Stimulated activated memory B cell treated with anti-CD40 and anti-IgM and Interleukin-4, amounts not matched to agents 10 μg/mL and 1 μg/mL and 100 μg/mL, for 72 hours (primary cell): ENCODE data around the gene C6orf132.

ENCODE experiments used
- ATAC-seq: fragments of 150-1000 bp; cut with Tn5 transposase; 2 replicates; pipeline ENCODE4 v1.10.0; 2021
- H3K27ac Mint-ChIP-seq: one replicate; pipeline ENCODE4 v1.8.0; 2022; ENCODE audit warnings: mild to moderate bottlenecking, mixed read lengths
- H3K27me3 Mint-ChIP-seq: one replicate; pipeline ENCODE4 v1.8.0; 2022; ENCODE audit warnings: mixed read lengths
- H3K36me3 Mint-ChIP-seq: one replicate; pipeline ENCODE4 v1.8.0; 2022; ENCODE audit warnings: mixed read lengths
- H3K4me1 Mint-ChIP-seq: one replicate; pipeline ENCODE4 v1.8.0; 2022; ENCODE audit warnings: mixed read lengths
- H3K4me3 Mint-ChIP-seq: one replicate; pipeline ENCODE4 v1.8.0; 2022; ENCODE audit warnings: mild to moderate bottlenecking, moderate library complexity, mixed read lengths
- H3K9me3 Mint-ChIP-seq: one replicate; pipeline ENCODE4 v1.8.0; 2022; ENCODE audit warnings: mixed read lengths

C6orf132 gene

GRCh38 chr6:42150254-42150653, 7.8 kb upstream of the C6orf132 start:
- peaks cover 24% of the 10 kb centered on the region for H3K27me3 Mint-ChIP-seq
- no peak for ATAC-seq

GRCh38 chr6:42148058-42148457, 5.6 kb upstream of the C6orf132 start:
- Mint-ChIP-seq H3K4me1 (no peaks in the 10 kb centered on the region), H3K27me3 (peaks cover 23% of the 10 kb centered on the region), H3K27ac (no peak overlapping the region), H3K9me3 (no peaks in the 10 kb centered on the region), H3K4me3 (no peak overlapping the region), H3K36me3 (no peaks in the 10 kb centered on the region)
- peak; percentile 43 for ATAC-seq

More at GRCh38 chr6:42150254-42150653, 7.8 kb upstream of the C6orf132 start:
- Mint-ChIP-seq H3K36me3 (no peaks in the 10 kb centered on the region), H3K27ac (no peak overlapping the region), H3K4me1 (no peaks in the 10 kb centered on the region), H3K4me3 (no peak overlapping the region), H3K9me3 (no peaks in the 10 kb centered on the region)

- no peak overlapping the region for H3K27ac Mint-ChIP-seq
- no peak for ATAC-seq
- no peaks in the 10 kb centered on the region for H3K9me3 Mint-ChIP-seq
- H3K4me3 Mint-ChIP-seq: no peak overlapping the region
- H3K4me1 Mint-ChIP-seq: peaks cover 7% of the 10 kb centered on the region
- no peaks in the 10 kb centered on the region for H3K36me3 Mint-ChIP-seq
- peaks cover 31% of the 10 kb centered on the region for H3K27me3 Mint-ChIP-seq
Observed at GRCh38 chr6:42147138-42147562, 4.7 kb upstream of the C6orf132 start.

- no peaks in the 10 kb centered on the region for H3K9me3 Mint-ChIP-seq
- no peak overlapping the region for H3K4me3 Mint-ChIP-seq
- no peaks in the 10 kb centered on the region for H3K36me3 Mint-ChIP-seq
- H3K27ac Mint-ChIP-seq: no peak overlapping the region
- H3K4me1 Mint-ChIP-seq: peaks cover 24% of the 10 kb centered on the region
- no peak for ATAC-seq
- H3K27me3 Mint-ChIP-seq: peaks cover 42% of the 10 kb centered on the region
Observed at GRCh38 chr6:42141603-42142117, 760 bp downstream of the C6orf132 start.

- peaks cover 42% of the 10 kb centered on the region for H3K27me3 Mint-ChIP-seq
- no peaks in the 10 kb centered on the region for H3K9me3 Mint-ChIP-seq
- H3K4me1 Mint-ChIP-seq: peaks cover 31% of the 10 kb centered on the region
- no peaks in the 10 kb centered on the region for H3K36me3 Mint-ChIP-seq
- ATAC-seq: no peak
- no peak overlapping the region for H3K4me3 Mint-ChIP-seq
- no peak overlapping the region for H3K27ac Mint-ChIP-seq
Observed at GRCh38 chr6:42140756-42141602, 1.4 kb downstream of the C6orf132 start.

- H3K4me1 Mint-ChIP-seq: peaks cover 31% of the 10 kb centered on the region
- H3K9me3 Mint-ChIP-seq: no peaks in the 10 kb centered on the region
- H3K4me3 Mint-ChIP-seq: no peak overlapping the region
- peaks cover 32% of the 10 kb centered on the region for H3K27me3 Mint-ChIP-seq
- no peaks in the 10 kb centered on the region for H3K36me3 Mint-ChIP-seq
- peak; percentile 68 for ATAC-seq
- no peak overlapping the region for H3K27ac Mint-ChIP-seq
Observed at GRCh38 chr6:42140032-42140431, 2.4 kb downstream of the C6orf132 start.

GRCh38 chr6:42138630-42139619, 3.5 kb downstream of the C6orf132 start:
- H3K27me3 Mint-ChIP-seq: peaks cover 28% of the 10 kb centered on the region
- no peaks in the 10 kb centered on the region for H3K36me3 Mint-ChIP-seq
- H3K9me3 Mint-ChIP-seq: no peaks in the 10 kb centered on the region
- no peak for ATAC-seq
- H3K4me1 Mint-ChIP-seq: peaks cover 31% of the 10 kb centered on the region
- H3K27ac Mint-ChIP-seq: no peak overlapping the region
- H3K4me3 Mint-ChIP-seq: no peak overlapping the region

- Mint-ChIP-seq H3K27ac (no peak overlapping the region), H3K36me3 (no peaks in the 10 kb centered on the region), H3K27me3 (peaks cover 20% of the 10 kb centered on the region), H3K4me3 (no peak overlapping the region), H3K4me1 (peaks cover 31% of the 10 kb centered on the region), H3K9me3 (no peaks in the 10 kb centered on the region)
- ATAC-seq: no peak
Observed at GRCh38 chr6:42138190-42138589, 4.2 kb downstream of the C6orf132 start.

GRCh38 chr6:42137194-42137753, 5.1 kb downstream of the C6orf132 start:
- Mint-ChIP-seq H3K9me3 (no peaks in the 10 kb centered on the region), H3K36me3 (no peaks in the 10 kb centered on the region), H3K4me1 (peaks cover 24% of the 10 kb centered on the region), H3K4me3 (peak overlapping the region; percentile 72), H3K27me3 (peaks cover 12% of the 10 kb centered on the region), H3K27ac (peak overlapping the region; percentile 85)
- ATAC-seq: no peak

- Mint-ChIP-seq H3K36me3 (no peaks in the 10 kb centered on the region), H3K9me3 (no peaks in the 10 kb centered on the region), H3K27ac (peak overlapping the region; percentile 85), H3K27me3 (peaks cover 18% of the 10 kb centered on the region), H3K4me1 (peaks cover 24% of the 10 kb centered on the region), H3K4me3 (peak overlapping the region; percentile 72)
- peak; percentile 84 for ATAC-seq
Observed at GRCh38 chr6:42136508-42137193, 5.8 kb downstream of the C6orf132 start.

- H3K9me3 Mint-ChIP-seq: no peaks in the 10 kb centered on the region
- H3K36me3 Mint-ChIP-seq: no peaks in the 10 kb centered on the region
- H3K27ac Mint-ChIP-seq: no peak overlapping the region
- H3K4me1 Mint-ChIP-seq: peaks cover 24% of the 10 kb centered on the region
- ATAC-seq: no peak
- peaks cover 13% of the 10 kb centered on the region for H3K27me3 Mint-ChIP-seq
- no peak overlapping the region for H3K4me3 Mint-ChIP-seq
Observed at GRCh38 chr6:42135722-42136121, 6.7 kb downstream of the C6orf132 start.

GRCh38 chr6:42135161-42135560, 7.3 kb downstream of the C6orf132 start:
- H3K27me3 Mint-ChIP-seq: peaks cover 16% of the 10 kb centered on the region
- H3K36me3 Mint-ChIP-seq: no peaks in the 10 kb centered on the region
- H3K4me3 Mint-ChIP-seq: no peak overlapping the region
- no peak for ATAC-seq
- H3K27ac Mint-ChIP-seq: no peak overlapping the region
- H3K9me3 Mint-ChIP-seq: no peaks in the 10 kb centered on the region
- peaks cover 20% of the 10 kb centered on the region for H3K4me1 Mint-ChIP-seq

GRCh38 chr6:42133926-42134325, 8.5 kb downstream of the C6orf132 start:
- H3K36me3 Mint-ChIP-seq: no peaks in the 10 kb centered on the region
- H3K4me1 Mint-ChIP-seq: peaks cover 14% of the 10 kb centered on the region

GRCh38 chr6:42131531-42131930, 10.9 kb downstream of the C6orf132 start:
- no peaks in the 10 kb centered on the region for H3K36me3 Mint-ChIP-seq
- H3K27ac Mint-ChIP-seq: no peak overlapping the region
- H3K4me3 Mint-ChIP-seq: no peak overlapping the region
- no peak for ATAC-seq
- no peaks in the 10 kb centered on the region for H3K9me3 Mint-ChIP-seq
- peaks cover 5% of the 10 kb centered on the region for H3K4me1 Mint-ChIP-seq
- H3K27me3 Mint-ChIP-seq: peaks cover 19% of the 10 kb centered on the region

More at GRCh38 chr6:42133926-42134325, 8.5 kb downstream of the C6orf132 start:
- Mint-ChIP-seq H3K27me3 (peaks cover 19% of the 10 kb centered on the region), H3K27ac (no peak overlapping the region), H3K9me3 (no peaks in the 10 kb centered on the region), H3K4me3 (no peak overlapping the region)
- ATAC-seq: no peak
